Astrocyte of the hippocampus (primary cell): ENCODE measurements around the gene ANO2.

ENCODE experiments used
- DNase-seq: peaks from one replicate; pipeline ENCODE4 v3.0.0; 2011; ENCODE audit warnings: low read depth, low spot score

ANO2 gene

GRCh38 chr12:5623411-5623810, 321.6 kb downstream of the ANO2 start:
- DNase-seq, result no peak

GRCh38 chr12:5622280-5622679, 322.8 kb downstream of the ANO2 start:
- DNase-seq, result no peak

GRCh38 chr12:5621329-5621728, 323.7 kb downstream of the ANO2 start:
- no peak for DNase-seq

GRCh38 chr12:5620896-5621295, 324.2 kb downstream of the ANO2 start:
- no peak for DNase-seq

- no peak for DNase-seq
These were observed 325.4 kb downstream of the ANO2 start for GRCh38 chr12:5619628-5620027.

GRCh38 chr12:5616854-5617253, 328.2 kb downstream of the ANO2 start:
- DNase-seq, result no peak

- DNase-seq, result no peak
These were observed 329.3 kb downstream of the ANO2 start for GRCh38 chr12:5615760-5616159.

GRCh38 chr12:5614256-5614655, 330.8 kb downstream of the ANO2 start:
- DNase-seq, result no peak

GRCh38 chr12:5612556-5613410, 332.3 kb downstream of the ANO2 start:
- DNase-seq, result no peak

GRCh38 chr12:5611162-5611561, 333.9 kb downstream of the ANO2 start:
- no peak for DNase-seq

- no peak for DNase-seq
These were observed 345.7 kb downstream of the ANO2 start for GRCh38 chr12:5599378-5599777.

- no peak for DNase-seq
These were observed 351.1 kb downstream of the ANO2 start for GRCh38 chr12:5593998-5594397.

- peak; percentile 15 for DNase-seq
These were observed 352.0 kb downstream of the ANO2 start for GRCh38 chr12:5593086-5593485.

- DNase-seq, result no peak
These were observed 352.7 kb downstream of the ANO2 start for GRCh38 chr12:5592310-5592709.

GRCh38 chr12:5590316-5590715, 354.7 kb downstream of the ANO2 start:
- no peak for DNase-seq

GRCh38 chr12:5589054-5589453, 356.0 kb downstream of the ANO2 start:
- no peak for DNase-seq

- DNase-seq, result no peak
These were observed 356.5 kb downstream of the ANO2 start for GRCh38 chr12:5588591-5588990.

GRCh38 chr12:5588176-5588575, 356.9 kb downstream of the ANO2 start:
- no peak for DNase-seq

- no peak for DNase-seq
These were observed 357.3 kb downstream of the ANO2 start for GRCh38 chr12:5587711-5588121.

- DNase-seq, result peak; percentile 64
These were observed 358.9 kb downstream of the ANO2 start for GRCh38 chr12:5586201-5586600.

- DNase-seq, result no peak
These were observed 359.9 kb downstream of the ANO2 start for GRCh38 chr12:5585178-5585577.

GRCh38 chr12:5584412-5585175, 360.5 kb downstream of the ANO2 start:
- no peak for DNase-seq

- DNase-seq, result no peak
These were observed 362.5 kb downstream of the ANO2 start for GRCh38 chr12:5582541-5582940.
